SU-DHL-6 (cell line): ENCODE data around the gene LTB4R2.

ENCODE experiments used
- H2AFZ ChIP-seq: fragments of 200-600 bp; sonication (generic); 2 replicates; pipeline ENCODE4 v1.6.1; 2014; ENCODE audit warnings: low read depth, mild to moderate bottlenecking, moderate library complexity, mixed read lengths, antibody characterized with exemption, low read length; ENCODE audit not compliant: severe bottlenecking
- H3F3A ChIP-seq: fragments of 200-600 bp; shearing (Covaris generic); 2 replicates; pipeline ENCODE4 v1.6.0; 2016; ENCODE audit warnings: antibody characterized with exemption, mild to moderate bottlenecking; ENCODE audit not compliant: insufficient read depth
- H3K27ac ChIP-seq: fragments of 200-600 bp; sonication (generic); 2 replicates; pipeline ENCODE4 v1.5.1; 2016; ENCODE audit warnings: low read depth, mild to moderate bottlenecking, low read length, moderate library complexity, mixed read lengths
- H3K27me3 ChIP-seq: fragments of 200-600 bp; sonication (generic), shearing (Covaris generic); 2 replicates; pipeline ENCODE4 v1.6.0; 2014; ENCODE audit warnings: mild to moderate bottlenecking, low read length
- H3K36me3 ChIP-seq: fragments of 200-600 bp; sonication (generic); 2 replicates; pipeline ENCODE4 v1.6.1; 2014; ENCODE audit warnings: mild to moderate bottlenecking, low read length, mixed read lengths
- H3K4me2 ChIP-seq: fragments of 300-600, 200-600 bp; shearing (Covaris generic), sonication (generic); 2 replicates; pipeline ENCODE4 v1.6.0; 2014; ENCODE audit warnings: low read length, low read depth, mild to moderate bottlenecking; ENCODE audit not compliant: poor library complexity, severe bottlenecking
- H3K4me3 ChIP-seq: fragments of 200-600 bp; sonication (generic); 2 replicates; pipeline ENCODE4 v1.5.1; 2014; ENCODE audit warnings: antibody characterized with exemption, low read length, mild to moderate bottlenecking, mixed read lengths; ENCODE audit not compliant: insufficient read depth, poor library complexity, severe bottlenecking
- H3K79me2 ChIP-seq: fragments of 200-600 bp; sonication (generic); 2 replicates; pipeline ENCODE4 v1.6.1; 2014; ENCODE audit warnings: mild to moderate bottlenecking, low read length, moderate library complexity; ENCODE audit not compliant: insufficient read depth
- H3K9ac ChIP-seq: fragments of 200-600 bp; sonication (generic); 2 replicates; pipeline ENCODE4 v1.7.0; 2014; ENCODE audit warnings: mild to moderate bottlenecking, low read length
- H3K9me2 ChIP-seq: fragments of 200-600 bp; sonication (generic); replicated peaks from 2 replicates; pipeline ENCODE4 v1.6.1; 2014; ENCODE audit warnings: low read length; ENCODE audit not compliant: insufficient read depth
- H3K9me3 ChIP-seq: fragments of 200-600 bp; sonication (generic); 2 replicates; pipeline ENCODE4 v1.6.1; 2014; ENCODE audit warnings: low read length, mixed read lengths; ENCODE audit not compliant: insufficient read depth
- H4K20me1 ChIP-seq: fragments of 200-600 bp; sonication (generic); 2 replicates; pipeline ENCODE4 v1.6.1; 2014; ENCODE audit warnings: low read depth, mild to moderate bottlenecking, antibody characterized with exemption, low read length, moderate library complexity, mixed read lengths
- EZH2phosphoT487 ChIP-seq: fragments of 200-600 bp; sonication (generic), shearing (Covaris generic); conservative IDR thresholded peaks from 2 replicates; pipeline ENCODE4 v1.6.1; 2018; ENCODE audit warnings: mild to moderate bottlenecking, antibody characterized with exemption, low read length, moderate library complexity, mixed read lengths
- TF ChIP-seq, protein P1 (sequence below): fragments of 200-600 bp; sonication (generic); IDR thresholded peaks from one replicate; pipeline ENCODE4 v1.5.1; 2017; ENCODE audit warnings: antibody characterized with exemption, mild to moderate bottlenecking, low read length, moderate library complexity; ENCODE audit not compliant: insufficient read depth, poor library complexity, severe bottlenecking

Gene LTB4R2

DNA sequence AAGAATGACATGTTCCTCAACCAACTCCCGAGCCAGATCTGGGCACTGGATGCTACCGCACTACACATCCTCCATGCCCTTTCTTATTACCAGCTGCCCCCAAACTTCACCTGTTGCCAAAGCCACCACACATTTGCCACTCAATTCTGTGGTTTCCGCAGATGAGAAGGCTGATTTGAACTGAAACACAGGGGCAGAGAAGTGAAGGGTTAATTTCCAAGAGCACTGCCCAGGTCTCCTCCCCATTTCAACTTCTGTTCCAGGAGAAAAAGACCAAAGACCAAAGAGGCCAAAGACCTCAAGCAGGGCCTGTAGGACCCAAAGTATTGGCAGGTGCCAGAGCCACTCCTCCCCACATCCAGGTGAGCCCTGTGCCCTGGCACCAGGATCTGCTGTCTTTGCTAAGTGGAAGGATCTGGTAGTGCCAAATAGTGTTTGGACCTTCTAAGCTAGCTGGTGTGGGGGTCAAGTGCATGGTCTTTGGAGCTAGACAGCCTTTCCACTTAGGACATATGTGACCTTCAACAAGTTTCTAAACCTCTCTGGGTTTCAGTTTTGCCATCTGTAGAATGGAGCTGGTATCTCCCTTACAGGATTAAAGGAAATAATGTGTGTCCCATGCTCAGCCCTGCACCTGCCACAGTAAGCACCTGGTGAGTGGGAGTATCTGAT lies 18.4 kb upstream of the LTB4R2 start:
- Histone ChIP-seq H3K4me3 (no peak overlapping the region), H4K20me1 (no peaks in the 10 kb centered on the region), H3K9me3 (no peaks in the 10 kb centered on the region), H3K9me2 (no peaks in the 10 kb centered on the region), H3K4me2 (no peak overlapping the region), H3K36me3 (peaks cover 2% of the 10 kb centered on the region; the same call in 1 of the 2 replicates), H2AFZ (no peak overlapping the region), H3K27ac (no peak overlapping the region), H3K79me2 (no peaks in the 10 kb centered on the region), H3F3A (0 out of 2 replicates have a peak, but pooled peaks cover 3% of the 10 kb centered on the region), H3K9ac (no peak overlapping the region), H3K27me3 (no peaks in the 10 kb centered on the region)
- no peak for TF ChIP-seq EZH2phosphoT487
- TF ChIP-seq, protein P1, sequence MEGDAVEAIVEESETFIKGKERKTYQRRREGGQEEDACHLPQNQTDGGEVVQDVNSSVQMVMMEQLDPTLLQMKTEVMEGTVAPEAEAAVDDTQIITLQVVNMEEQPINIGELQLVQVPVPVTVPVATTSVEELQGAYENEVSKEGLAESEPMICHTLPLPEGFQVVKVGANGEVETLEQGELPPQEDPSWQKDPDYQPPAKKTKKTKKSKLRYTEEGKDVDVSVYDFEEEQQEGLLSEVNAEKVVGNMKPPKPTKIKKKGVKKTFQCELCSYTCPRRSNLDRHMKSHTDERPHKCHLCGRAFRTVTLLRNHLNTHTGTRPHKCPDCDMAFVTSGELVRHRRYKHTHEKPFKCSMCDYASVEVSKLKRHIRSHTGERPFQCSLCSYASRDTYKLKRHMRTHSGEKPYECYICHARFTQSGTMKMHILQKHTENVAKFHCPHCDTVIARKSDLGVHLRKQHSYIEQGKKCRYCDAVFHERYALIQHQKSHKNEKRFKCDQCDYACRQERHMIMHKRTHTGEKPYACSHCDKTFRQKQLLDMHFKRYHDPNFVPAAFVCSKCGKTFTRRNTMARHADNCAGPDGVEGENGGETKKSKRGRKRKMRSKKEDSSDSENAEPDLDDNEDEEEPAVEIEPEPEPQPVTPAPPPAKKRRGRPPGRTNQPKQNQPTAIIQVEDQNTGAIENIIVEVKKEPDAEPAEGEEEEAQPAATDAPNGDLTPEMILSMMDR: no peak

DNA sequence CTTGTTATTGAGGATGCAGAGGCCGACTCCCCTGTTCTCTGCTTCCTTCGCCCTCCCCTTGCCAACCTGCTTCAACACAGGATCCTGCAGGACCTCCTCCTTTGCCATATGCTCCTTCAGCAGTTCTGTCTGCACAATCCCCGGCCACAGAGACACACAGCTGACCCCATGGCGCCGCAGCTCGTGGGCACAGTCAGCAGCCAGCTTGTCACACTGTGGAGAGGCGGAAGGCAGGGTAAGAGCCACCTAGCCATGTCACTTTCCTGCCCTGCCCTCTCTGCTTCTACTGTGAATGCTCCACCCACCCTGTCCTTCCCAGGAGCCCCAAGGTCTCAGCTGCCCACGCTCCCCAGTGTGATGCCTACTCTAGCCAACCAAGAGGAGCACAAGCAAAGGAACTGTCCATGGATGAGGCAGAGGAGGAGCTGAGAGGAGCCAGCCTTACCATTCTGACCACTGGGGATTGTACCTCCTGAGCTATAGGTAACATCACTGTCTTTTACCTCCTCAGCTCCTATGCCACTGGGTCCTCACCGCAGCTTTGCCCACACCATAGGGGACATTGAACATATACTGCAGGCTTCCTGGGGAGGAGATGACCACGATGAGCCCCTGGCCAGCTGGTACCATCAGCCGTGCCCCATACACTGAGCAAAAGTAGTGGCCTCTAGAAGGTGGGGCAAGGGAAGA lies 17.7 kb upstream of the LTB4R2 start:
- no peaks in the 10 kb centered on the region for H3K9me3 ChIP-seq
- no peak overlapping the region for H3K9ac ChIP-seq
- peaks cover 2% of the 10 kb centered on the region; the same call in 1 of the 2 replicates for H3K36me3 ChIP-seq
- H3K9me2 ChIP-seq: no peaks in the 10 kb centered on the region
- H3K4me3 ChIP-seq: no peak overlapping the region
- H3K4me2 ChIP-seq: no peak overlapping the region
- H3K79me2 ChIP-seq: no peaks in the 10 kb centered on the region
- H4K20me1 ChIP-seq: no peaks in the 10 kb centered on the region
- no peak for TF ChIP-seq EZH2phosphoT487
- TF ChIP-seq, protein P1: no peak
- H3K27me3 ChIP-seq: no peaks in the 10 kb centered on the region
- H3F3A ChIP-seq: peaks cover 6% of the 10 kb centered on the region; the same call in 1 of the 2 replicates
- H2AFZ ChIP-seq: no peak overlapping the region
- no peak overlapping the region for H3K27ac ChIP-seq

DNA sequence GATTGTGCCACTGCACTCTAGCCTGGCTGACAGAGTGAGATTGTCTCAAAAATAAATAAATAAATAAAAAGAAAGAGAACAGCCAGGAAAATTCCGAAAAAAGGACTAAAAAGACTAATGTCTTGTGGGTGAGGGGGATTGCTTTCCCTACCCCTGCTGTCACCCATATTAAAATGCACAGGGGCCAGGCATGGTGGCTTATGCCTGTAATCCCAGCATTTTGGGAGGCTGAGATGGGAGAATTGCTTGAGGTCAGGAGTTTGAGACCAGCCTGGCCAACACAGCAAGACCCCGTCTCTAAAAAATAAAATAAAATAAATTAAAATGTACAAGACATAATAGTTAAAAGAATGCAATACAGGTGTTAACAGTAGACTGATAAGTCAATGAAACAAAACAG lies 16.4 kb upstream of the LTB4R2 start:
- no peak overlapping the region for H3K4me2 ChIP-seq
- H3F3A ChIP-seq: peaks cover 14% of the 10 kb centered on the region
- no peaks in the 10 kb centered on the region for H3K9me3 ChIP-seq
- no peaks in the 10 kb centered on the region for H3K9me2 ChIP-seq
- no peaks in the 10 kb centered on the region for H4K20me1 ChIP-seq
- no peak overlapping the region for H2AFZ ChIP-seq
- H3K4me3 ChIP-seq: no peak overlapping the region
- H3K79me2 ChIP-seq: 0 out of 2 replicates have a peak, but pooled peaks cover 4% of the 10 kb centered on the region
- peaks cover 2% of the 10 kb centered on the region; the same call in 1 of the 2 replicates for H3K36me3 ChIP-seq
- H3K27ac ChIP-seq: no peak overlapping the region
- no peaks in the 10 kb centered on the region for H3K27me3 ChIP-seq
- H3K9ac ChIP-seq: no peak overlapping the region
- TF ChIP-seq, protein P1: no peak
- no peak for TF ChIP-seq EZH2phosphoT487
